ENCODE data around the gene NCKAP5.

DNA sequence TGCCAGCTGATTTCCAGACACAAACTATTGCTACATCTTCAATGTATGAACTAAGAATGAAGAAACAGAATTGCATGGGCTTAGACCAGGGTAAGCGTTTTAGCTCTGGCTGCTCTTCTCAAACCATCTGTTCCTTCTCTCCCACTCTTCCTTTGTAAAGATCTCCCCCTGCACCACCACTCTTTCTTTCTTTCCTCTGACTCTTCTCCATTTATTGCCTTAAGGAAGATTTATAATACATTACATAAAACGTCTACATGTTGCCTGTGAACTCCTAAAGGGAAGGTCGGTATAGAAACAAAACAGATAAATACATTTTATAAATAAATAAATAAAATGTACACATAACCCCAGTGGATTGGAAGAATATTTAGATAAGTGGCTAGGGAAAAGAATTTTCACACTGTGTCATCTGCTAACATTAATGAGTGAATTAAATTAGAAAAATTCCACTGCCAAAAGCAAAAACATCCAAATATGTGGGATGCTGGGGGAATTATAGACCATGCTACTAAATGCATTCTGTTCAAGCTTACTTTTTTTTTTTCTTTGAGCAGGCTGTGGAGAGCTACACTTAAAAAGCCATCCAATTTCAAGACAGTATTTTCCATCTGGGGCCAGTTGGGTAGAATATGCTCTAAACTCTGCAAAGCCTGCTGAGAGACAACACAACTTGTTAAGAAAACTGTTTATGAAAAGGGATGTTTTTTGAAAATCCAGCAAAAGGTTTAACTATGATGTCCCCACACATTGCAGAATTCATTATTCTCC, 41.5 kb downstream of the NCKAP5 start:
- TF ChIP-seq, protein P1, sequence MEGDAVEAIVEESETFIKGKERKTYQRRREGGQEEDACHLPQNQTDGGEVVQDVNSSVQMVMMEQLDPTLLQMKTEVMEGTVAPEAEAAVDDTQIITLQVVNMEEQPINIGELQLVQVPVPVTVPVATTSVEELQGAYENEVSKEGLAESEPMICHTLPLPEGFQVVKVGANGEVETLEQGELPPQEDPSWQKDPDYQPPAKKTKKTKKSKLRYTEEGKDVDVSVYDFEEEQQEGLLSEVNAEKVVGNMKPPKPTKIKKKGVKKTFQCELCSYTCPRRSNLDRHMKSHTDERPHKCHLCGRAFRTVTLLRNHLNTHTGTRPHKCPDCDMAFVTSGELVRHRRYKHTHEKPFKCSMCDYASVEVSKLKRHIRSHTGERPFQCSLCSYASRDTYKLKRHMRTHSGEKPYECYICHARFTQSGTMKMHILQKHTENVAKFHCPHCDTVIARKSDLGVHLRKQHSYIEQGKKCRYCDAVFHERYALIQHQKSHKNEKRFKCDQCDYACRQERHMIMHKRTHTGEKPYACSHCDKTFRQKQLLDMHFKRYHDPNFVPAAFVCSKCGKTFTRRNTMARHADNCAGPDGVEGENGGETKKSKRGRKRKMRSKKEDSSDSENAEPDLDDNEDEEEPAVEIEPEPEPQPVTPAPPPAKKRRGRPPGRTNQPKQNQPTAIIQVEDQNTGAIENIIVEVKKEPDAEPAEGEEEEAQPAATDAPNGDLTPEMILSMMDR (IDR thresholded peaks at IDR 0.05): no peak
- TF ChIP-seq POLR2A (IDR thresholded peaks at IDR 0.05): no peak
